Endothelial cell of umbilical vein (primary cell): ENCODE results near the gene TNRC6A.

Experiments
- FOS ChIP-seq: IDR thresholded peaks from 2 replicates; pipeline ENCODE4 v1.6.1; 2011; ENCODE audit warnings: mild to moderate bottlenecking, low read length, moderate library complexity, borderline replicate concordance; ENCODE audit not compliant: insufficient read depth
- MYC ChIP-seq: IDR thresholded peaks from one replicate; pipeline ENCODE4 v1.6.1; 2011; ENCODE audit warnings: mild to moderate bottlenecking, low read depth, low read length
- POLR2A ChIP-seq: IDR thresholded peaks from 2 replicates; pipeline ENCODE4 v1.6.1; 2012; ENCODE audit warnings: low read depth, mild to moderate bottlenecking, control low read depth, low read length
- TF ChIP-seq, protein P1 (sequence below), 2 donors: IDR thresholded peaks; 1 replicate in 1 of 2; 2 replicates in 1 of 2; pipeline ENCODE4 v1.5.1; 2011; ENCODE audit warnings: low read length in 2 of 2, mild to moderate bottlenecking in 2 of 2, moderate library complexity in 2 of 2, control low read depth in 1 of 2, inconsistent platforms in 1 of 2, low read depth in 1 of 2; ENCODE audit not compliant: insufficient read depth in 1 of 2; ENCODE audit errors: extremely low read depth in 1 of 2

- TF ChIP-seq POLR2A = no peak
- TF ChIP-seq, protein P1, sequence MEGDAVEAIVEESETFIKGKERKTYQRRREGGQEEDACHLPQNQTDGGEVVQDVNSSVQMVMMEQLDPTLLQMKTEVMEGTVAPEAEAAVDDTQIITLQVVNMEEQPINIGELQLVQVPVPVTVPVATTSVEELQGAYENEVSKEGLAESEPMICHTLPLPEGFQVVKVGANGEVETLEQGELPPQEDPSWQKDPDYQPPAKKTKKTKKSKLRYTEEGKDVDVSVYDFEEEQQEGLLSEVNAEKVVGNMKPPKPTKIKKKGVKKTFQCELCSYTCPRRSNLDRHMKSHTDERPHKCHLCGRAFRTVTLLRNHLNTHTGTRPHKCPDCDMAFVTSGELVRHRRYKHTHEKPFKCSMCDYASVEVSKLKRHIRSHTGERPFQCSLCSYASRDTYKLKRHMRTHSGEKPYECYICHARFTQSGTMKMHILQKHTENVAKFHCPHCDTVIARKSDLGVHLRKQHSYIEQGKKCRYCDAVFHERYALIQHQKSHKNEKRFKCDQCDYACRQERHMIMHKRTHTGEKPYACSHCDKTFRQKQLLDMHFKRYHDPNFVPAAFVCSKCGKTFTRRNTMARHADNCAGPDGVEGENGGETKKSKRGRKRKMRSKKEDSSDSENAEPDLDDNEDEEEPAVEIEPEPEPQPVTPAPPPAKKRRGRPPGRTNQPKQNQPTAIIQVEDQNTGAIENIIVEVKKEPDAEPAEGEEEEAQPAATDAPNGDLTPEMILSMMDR (IDR thresholded peaks at IDR 0.05; ENCODE audit: extremely low read depth in 1 of 2, insufficient read depth in 1 of 2, low read depth in 1 of 2, low read length in 2 of 2) = no peak
- no peak for TF ChIP-seq FOS
- no peak for TF ChIP-seq MYC
These were observed 97.5 kb downstream of the TNRC6A start for GRCh38 chr16:24826817-24827566.
